IMR-90 (cell line): ENCODE data around the gene ANGPT4. TPM values are rescaled to one million over a fixed set of nuclear protein-coding genes. Genes with fewer than 3 reads are reported as not detected.
A peak's percentile ranks its signal among the peaks of the same experiment; 100 is the strongest.

Experiments
- ATAC-seq: fragments of 200-7000 bp; cut with Tn5 transposase; 2 replicates; pipeline ENCODE4 v1.9.1; 2020; ENCODE audit warnings: low read depth, mild to moderate bottlenecking, moderate library complexity
- BruUV-seq: library from RNA; stranded (reverse); fragments of 400-500 nt; replicated peaks from 2 replicates; lab custom pipeline; 2021; lab: Mats Ljungman, UMichigan
- CTCF ChIA-PET: fragments of 300-600 bp; formaldehyde crosslinking; extraction: SDS; loops from one replicate; lab custom pipeline; 2021; ENCODE audit warnings: antibody characterized with exemption; lab: Yijun Ruan, JAX
- POLR2A ChIA-PET: fragments of 300-600 bp; sonication (Branson Sonifier 250); formaldehyde crosslinking; loops from one replicate; lab custom pipeline; 2022; ENCODE audit warnings: antibody characterized with exemption; ENCODE audit not compliant: unreplicated experiment; lab: Charles Lee
- DNase-seq: peaks from one replicate; pipeline ENCODE4 v3.0.0; 2013
- H2AFZ ChIP-seq: replicated peaks from 2 replicates; pipeline ENCODE3; 2013; ENCODE audit warnings: low read length, mild to moderate bottlenecking; ENCODE audit not compliant: poor library complexity
- H2AK5ac ChIP-seq: 2 replicates; pipeline ENCODE4 v1.6.1; 2013; ENCODE audit warnings: low read depth, low read length, inconsistent platforms
- H2AK9ac ChIP-seq: replicated peaks from 2 replicates; pipeline ENCODE3; 2013; ENCODE audit warnings: mild to moderate bottlenecking, low read depth, low read length, moderate library complexity; ENCODE audit not compliant: poor library complexity
- H2BK120ac ChIP-seq: 2 replicates; pipeline ENCODE4 v1.6.1; 2013; ENCODE audit warnings: low read depth, low read length, inconsistent platforms
- H2BK15ac ChIP-seq: 3 replicates; pipeline ENCODE4 v1.6.1; 2013; ENCODE audit warnings: low read depth, low read length, inconsistent platforms
- H2BK20ac ChIP-seq: 2 replicates; pipeline ENCODE4 v1.6.1; 2013; ENCODE audit warnings: low read depth, mild to moderate bottlenecking, inconsistent platforms, low read length, moderate library complexity
- H2BK5ac ChIP-seq: 2 replicates; pipeline ENCODE4 v1.6.1; 2013; ENCODE audit warnings: mild to moderate bottlenecking, low read depth, low read length, inconsistent platforms; ENCODE audit not compliant: poor library complexity, severe bottlenecking
- H3K14ac ChIP-seq: replicated peaks from 2 replicates; pipeline ENCODE4 v1.6.1; 2013; ENCODE audit warnings: low read depth, low read length, inconsistent platforms
- H3K18ac ChIP-seq: 2 replicates; pipeline ENCODE4 v1.6.1; 2013; ENCODE audit warnings: low read depth, low read length, control low read depth
- H3K23ac ChIP-seq: 2 replicates; pipeline ENCODE4 v1.6.1; 2013; ENCODE audit warnings: low read depth, low read length, inconsistent platforms
- H3K27ac ChIP-seq: 2 replicates; pipeline ENCODE4 v1.5.1; 2013; ENCODE audit warnings: mild to moderate bottlenecking, control low read depth, low read length; ENCODE audit not compliant: insufficient read depth
- H3K27me3 ChIP-seq: 2 replicates; pipeline ENCODE4 v1.6.1; 2013; ENCODE audit warnings: low read length; ENCODE audit not compliant: control insufficient read depth, insufficient read depth
- H3K36me3 ChIP-seq: 2 replicates; pipeline ENCODE4 v1.6.1; 2013; ENCODE audit warnings: low read length, mixed read lengths; ENCODE audit not compliant: control insufficient read depth, insufficient read depth
- H3K4ac ChIP-seq: 2 replicates; pipeline ENCODE4 v1.6.1; 2013; ENCODE audit warnings: low read depth, low read length, inconsistent platforms
- H3K4me1 ChIP-seq: 2 replicates; pipeline ENCODE4 v1.6.1; 2013; ENCODE audit warnings: low read length, mixed read lengths; ENCODE audit not compliant: control insufficient read depth, insufficient read depth
- H3K4me2 ChIP-seq: 2 replicates; pipeline ENCODE4 v1.6.1; 2013; ENCODE audit warnings: low read depth, mild to moderate bottlenecking, control low read depth, low read length, moderate library complexity
- H3K4me3 ChIP-seq: 2 replicates; pipeline ENCODE4 v1.5.1; 2013; ENCODE audit warnings: low read depth, mild to moderate bottlenecking, control low read depth, low read length, moderate library complexity; ENCODE audit not compliant: insufficient read depth
- H3K56ac ChIP-seq: 2 replicates; pipeline ENCODE4 v1.6.1; 2013; ENCODE audit warnings: low read length, inconsistent platforms; ENCODE audit not compliant: insufficient read depth; ENCODE audit errors: extremely low read depth
- H3K79me1 ChIP-seq, 2 experiments: 2 replicates each; pipeline ENCODE4 v1.6.1; 2013; ENCODE audit warnings: low read length in 2 of 2, inconsistent platforms in 1 of 2, low read depth in 1 of 2
- H3K9ac ChIP-seq: 2 replicates; pipeline ENCODE4 v1.6.1; 2013; ENCODE audit warnings: low read depth, low read length, control low read depth
- H3K9me1 ChIP-seq: 2 replicates; pipeline ENCODE4 v1.6.1; 2013; ENCODE audit warnings: low read length, inconsistent platforms; ENCODE audit not compliant: insufficient read depth
- H3K9me3 ChIP-seq: 2 replicates; pipeline ENCODE4 v1.6.1; 2013; ENCODE audit warnings: low read length; ENCODE audit not compliant: control insufficient read depth, insufficient read depth
- H4K20me1 ChIP-seq: 2 replicates; pipeline ENCODE4 v1.6.1; 2013; ENCODE audit warnings: low read length, inconsistent platforms; ENCODE audit not compliant: insufficient read depth
- H4K5ac ChIP-seq: 2 replicates; pipeline ENCODE4 v1.6.1; 2013; ENCODE audit warnings: mild to moderate bottlenecking, low read depth, low read length, control low read depth
- H4K8ac ChIP-seq, 2 experiments: 2 replicates each; pipeline ENCODE4 v1.6.1; 2013; ENCODE audit warnings: low read depth in 2 of 2, low read length in 2 of 2, control low read depth in 1 of 2, inconsistent platforms in 1 of 2
- H4K91ac ChIP-seq: 2 replicates; pipeline ENCODE4 v1.6.1; 2013; ENCODE audit warnings: low read depth, low read length, inconsistent platforms; ENCODE audit not compliant: insufficient read depth
- RAD21 ChIP-seq: IDR thresholded peaks from 2 replicates; pipeline ENCODE4 v1.6.1; 2012; ENCODE audit warnings: low read length, improper control_type of control experiment
- WGBS, 2 experiments: methylation state at CpG; one replicate each; pipeline versions ENCODE4 v1.1.5 to v1.1.7; 2013; ENCODE audit warnings: missing lambda C conversion rate in 2 of 2; ENCODE audit not compliant: insufficient read length in 1 of 2; ENCODE audit errors: extremely low coverage in 2 of 2; 5-methylcytosine and 5-hydroxymethylcytosine counted together
- dilution Hi-C: fragments of 300-500 bp; cut with HindIII; formaldehyde crosslinking; loops from one replicate; pipeline ENCODE4 v1.14.3; 2018; ENCODE audit warnings: low sequenced_read_pairs; ENCODE audit not compliant: unreplicated experiment
- in situ Hi-C: fragments of 300-500 bp; cut with MboI; formaldehyde crosslinking; loops from 3 replicates; pipeline ENCODE4 v1.14.3; 2019; ENCODE audit warnings: low sequenced_read_pairs, inconsistent platforms, mixed read lengths
- intact Hi-C: fragments of 100-400 bp; cut with micrococcal nuclease; formaldehyde crosslinking; loops from 2 replicates; pipeline ENCODE4 v1.10.0; 2022
- polyA plus RNA-seq, 3 experiments: library from polyadenylated mRNA; depleted of rRNA; stranded (reverse); fragments of >200 nt; gene quantifications; 2 replicates each; pipeline ENCODE4 v1.2.3, GENCODE V29; 2012; ENCODE audit warnings: low replicate concordance in 1 of 3
- total RNA-seq: library from RNA; depleted of rRNA; stranded (reverse); fragments of >200 nt; gene quantifications from 2 replicates; pipeline ENCODE4 v1.2.3, GENCODE V29; 2012
- TF ChIP-seq, protein P1 (sequence below): conservative IDR thresholded peaks from 2 replicates; pipeline ENCODE4 v1.5.1; 2012; ENCODE audit warnings: mild to moderate bottlenecking, low read depth, low read length, improper control_type of control experiment

Gene ANGPT4
- total and polyA plus RNA-seq, 2 of the 4 experiments (the other 2 are of a cell fraction): not detected

DNA sequence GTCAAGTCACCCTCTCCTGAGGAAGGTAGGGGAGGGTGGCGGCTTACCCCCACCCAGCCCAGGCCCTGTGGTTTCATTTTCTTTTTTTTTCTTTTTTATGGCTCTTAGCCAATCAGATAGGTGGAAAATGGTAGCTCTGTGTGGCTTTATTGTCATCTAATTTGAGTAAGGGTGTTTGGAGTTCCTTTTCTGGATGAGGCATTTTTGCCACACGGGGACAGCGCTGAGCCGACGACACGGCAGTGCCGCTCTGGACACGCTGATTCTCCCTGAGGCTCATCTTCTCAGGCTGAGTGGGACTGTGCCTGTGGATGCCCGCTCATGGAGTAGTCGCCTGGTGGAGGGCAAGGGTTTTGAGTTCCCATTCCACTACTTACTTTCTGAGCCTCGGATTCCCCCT, 37.6 kb upstream of the ANGPT4 start:
- Histone ChIP-seq H3K56ac (no peak overlapping the region), H3K4me1 (no peaks in the 10 kb centered on the region), H2BK5ac (no peak overlapping the region), H4K5ac (no peak overlapping the region), H3K23ac (no peak overlapping the region), H3K4me3 (no peak overlapping the region), H2BK15ac (no peak overlapping the region), H2AK5ac (no peak overlapping the region), H3K27ac (no peak overlapping the region), H3K79me1 (no peaks in the 10 kb centered on the region), H3K9me1 (no peaks in the 10 kb centered on the region; the same call in 1 of the 2 replicates), H4K8ac (no peak overlapping the region), H2AFZ (peak overlapping the region; percentile 32), H3K14ac (no peak overlapping the region), H3K36me3 (no peaks in the 10 kb centered on the region), H3K9ac (no peak overlapping the region), H3K4ac (no peak overlapping the region), H2AK9ac (no peak overlapping the region), H3K18ac (no peak overlapping the region), H4K20me1 (no peaks in the 10 kb centered on the region), H3K27me3 (peaks cover 2% of the 10 kb centered on the region; the same call in 1 of the 2 replicates), H3K9me3 (no peaks in the 10 kb centered on the region), H4K91ac (no peak overlapping the region), H3K4me2 (no peak overlapping the region), H2BK20ac (no peak overlapping the region), H2BK120ac (no peak overlapping the region)
- dilution Hi-C loops (no loop called here), intact Hi-C loops (no loop called here), in situ Hi-C loops (loop anchor here (5.0 kb wide), 1 partner anchor 136 kb away; no protein-coding TSS in a partner anchor)
- ChIA-PET POLR2A (no interaction called here), CTCF (interaction anchor here (2.6 kb wide), 1 partner anchor 135 kb away, joined by 7 read pairs; no protein-coding TSS in a partner anchor)
- BruUV-seq: no TSS peak
- no peak for DNase-seq
- no CpG with 5 or more reads among the region's 11 CpGs for WGBS, 2 experiments
- peak; percentile 46; the same call in 1 of the 2 replicates for ATAC-seq
- TF ChIP-seq, protein P1, sequence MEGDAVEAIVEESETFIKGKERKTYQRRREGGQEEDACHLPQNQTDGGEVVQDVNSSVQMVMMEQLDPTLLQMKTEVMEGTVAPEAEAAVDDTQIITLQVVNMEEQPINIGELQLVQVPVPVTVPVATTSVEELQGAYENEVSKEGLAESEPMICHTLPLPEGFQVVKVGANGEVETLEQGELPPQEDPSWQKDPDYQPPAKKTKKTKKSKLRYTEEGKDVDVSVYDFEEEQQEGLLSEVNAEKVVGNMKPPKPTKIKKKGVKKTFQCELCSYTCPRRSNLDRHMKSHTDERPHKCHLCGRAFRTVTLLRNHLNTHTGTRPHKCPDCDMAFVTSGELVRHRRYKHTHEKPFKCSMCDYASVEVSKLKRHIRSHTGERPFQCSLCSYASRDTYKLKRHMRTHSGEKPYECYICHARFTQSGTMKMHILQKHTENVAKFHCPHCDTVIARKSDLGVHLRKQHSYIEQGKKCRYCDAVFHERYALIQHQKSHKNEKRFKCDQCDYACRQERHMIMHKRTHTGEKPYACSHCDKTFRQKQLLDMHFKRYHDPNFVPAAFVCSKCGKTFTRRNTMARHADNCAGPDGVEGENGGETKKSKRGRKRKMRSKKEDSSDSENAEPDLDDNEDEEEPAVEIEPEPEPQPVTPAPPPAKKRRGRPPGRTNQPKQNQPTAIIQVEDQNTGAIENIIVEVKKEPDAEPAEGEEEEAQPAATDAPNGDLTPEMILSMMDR: peak; percentile 41
- no peak for TF ChIP-seq RAD21
